ENCODE data around the gene CELSR1.

Gene CELSR1

DNA sequence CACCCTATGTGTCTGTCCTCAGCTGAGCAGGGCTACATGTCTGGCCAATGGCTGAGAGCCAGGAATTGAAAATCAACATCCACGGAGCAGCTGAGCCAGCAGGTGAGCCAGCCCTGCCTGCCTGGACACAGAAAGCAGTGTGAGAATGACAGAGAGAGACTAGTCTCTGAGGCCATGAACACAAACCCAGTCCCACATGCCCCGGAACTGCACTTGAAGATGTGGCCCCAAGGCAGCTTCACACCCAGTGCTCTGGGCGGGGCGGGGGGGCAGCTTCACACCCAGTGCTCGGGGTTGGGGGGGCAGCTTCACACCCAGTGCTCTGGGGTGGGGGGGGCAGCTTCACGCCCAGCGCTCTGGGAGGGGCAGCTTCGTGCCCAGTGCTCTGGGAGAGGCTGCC is 164.3 kb downstream of the CELSR1 start:
- Histone ChIP-seq H3K36me3 (no peaks in the 10 kb centered on the region), H3K27me3 (no peaks in the 10 kb centered on the region), H3K9me3 (no peaks in the 10 kb centered on the region), H3K4me3 (ENCODE audit: low read depth, low read length) (no peak overlapping the region), H3K4me1 (no peaks in the 10 kb centered on the region)
- DNase-seq, result no peak
- TF ChIP-seq, protein P1, sequence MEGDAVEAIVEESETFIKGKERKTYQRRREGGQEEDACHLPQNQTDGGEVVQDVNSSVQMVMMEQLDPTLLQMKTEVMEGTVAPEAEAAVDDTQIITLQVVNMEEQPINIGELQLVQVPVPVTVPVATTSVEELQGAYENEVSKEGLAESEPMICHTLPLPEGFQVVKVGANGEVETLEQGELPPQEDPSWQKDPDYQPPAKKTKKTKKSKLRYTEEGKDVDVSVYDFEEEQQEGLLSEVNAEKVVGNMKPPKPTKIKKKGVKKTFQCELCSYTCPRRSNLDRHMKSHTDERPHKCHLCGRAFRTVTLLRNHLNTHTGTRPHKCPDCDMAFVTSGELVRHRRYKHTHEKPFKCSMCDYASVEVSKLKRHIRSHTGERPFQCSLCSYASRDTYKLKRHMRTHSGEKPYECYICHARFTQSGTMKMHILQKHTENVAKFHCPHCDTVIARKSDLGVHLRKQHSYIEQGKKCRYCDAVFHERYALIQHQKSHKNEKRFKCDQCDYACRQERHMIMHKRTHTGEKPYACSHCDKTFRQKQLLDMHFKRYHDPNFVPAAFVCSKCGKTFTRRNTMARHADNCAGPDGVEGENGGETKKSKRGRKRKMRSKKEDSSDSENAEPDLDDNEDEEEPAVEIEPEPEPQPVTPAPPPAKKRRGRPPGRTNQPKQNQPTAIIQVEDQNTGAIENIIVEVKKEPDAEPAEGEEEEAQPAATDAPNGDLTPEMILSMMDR (IDR thresholded peaks at IDR 0.05; ENCODE audit: low read depth, low read length), result no peak

DNA sequence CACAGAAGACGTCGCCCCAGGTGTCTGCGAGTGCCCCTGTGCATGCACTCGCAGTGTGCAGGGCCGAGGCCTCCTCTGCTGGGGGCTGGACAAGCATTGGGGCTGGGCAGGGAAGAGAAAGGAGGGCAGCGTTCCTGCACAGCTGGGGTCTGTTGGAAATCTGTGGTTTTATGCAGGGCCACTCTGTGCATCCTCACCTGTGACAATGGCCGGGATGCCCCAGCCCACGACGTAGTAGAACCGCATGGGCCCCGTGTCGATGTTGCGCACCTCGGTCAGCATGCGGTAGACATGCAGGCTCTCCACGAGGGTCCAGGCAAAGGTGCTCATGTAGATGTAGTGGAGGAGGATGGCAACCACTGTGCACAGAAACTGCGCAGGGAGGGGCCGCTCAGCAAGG is 164.7 kb downstream of the CELSR1 start:
- Histone ChIP-seq H3K4me3 (ENCODE audit: low read depth, low read length) (no peak overlapping the region), H3K36me3 (no peaks in the 10 kb centered on the region), H3K27me3 (no peaks in the 10 kb centered on the region), H3K4me1 (no peaks in the 10 kb centered on the region), H3K9me3 (no peaks in the 10 kb centered on the region)
- TF ChIP-seq, protein P1 (IDR thresholded peaks at IDR 0.05; ENCODE audit: low read depth, low read length), result no peak
- DNase-seq, result no peak

DNA sequence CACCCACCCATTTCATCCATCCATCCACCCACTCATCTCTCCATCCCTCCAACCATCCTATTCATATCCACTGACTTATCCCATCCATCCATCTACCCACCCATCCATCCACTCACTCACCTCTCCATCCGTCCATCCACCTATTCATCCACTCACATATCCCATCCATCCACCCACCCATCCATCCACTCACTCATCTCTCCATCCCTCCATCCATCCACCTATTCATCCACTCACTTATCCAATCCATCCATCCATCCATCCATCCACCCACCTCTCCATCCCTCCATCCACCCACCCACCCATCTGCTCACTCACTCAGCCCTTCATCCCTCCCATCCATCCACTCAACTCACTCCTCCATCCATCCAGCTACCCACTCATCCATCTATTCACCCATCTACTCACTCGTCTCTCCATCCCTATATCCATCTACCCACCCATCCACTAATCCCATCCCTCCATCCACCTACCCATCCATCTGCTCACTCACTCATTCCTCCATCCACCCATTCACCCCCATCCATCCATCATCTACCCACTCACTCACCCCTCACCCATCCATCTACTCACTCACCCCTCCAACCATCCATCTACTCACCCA is 165.7 kb downstream of the CELSR1 start:
- DNase-seq, result no peak
- Histone ChIP-seq H3K4me3 (ENCODE audit: low read depth, low read length) (no peak overlapping the region), H3K36me3 (no peaks in the 10 kb centered on the region), H3K9me3 (no peaks in the 10 kb centered on the region), H3K27me3 (no peaks in the 10 kb centered on the region), H3K4me1 (no peaks in the 10 kb centered on the region)
- TF ChIP-seq, protein P1 (IDR thresholded peaks at IDR 0.05; ENCODE audit: low read depth, low read length), result no peak

DNA sequence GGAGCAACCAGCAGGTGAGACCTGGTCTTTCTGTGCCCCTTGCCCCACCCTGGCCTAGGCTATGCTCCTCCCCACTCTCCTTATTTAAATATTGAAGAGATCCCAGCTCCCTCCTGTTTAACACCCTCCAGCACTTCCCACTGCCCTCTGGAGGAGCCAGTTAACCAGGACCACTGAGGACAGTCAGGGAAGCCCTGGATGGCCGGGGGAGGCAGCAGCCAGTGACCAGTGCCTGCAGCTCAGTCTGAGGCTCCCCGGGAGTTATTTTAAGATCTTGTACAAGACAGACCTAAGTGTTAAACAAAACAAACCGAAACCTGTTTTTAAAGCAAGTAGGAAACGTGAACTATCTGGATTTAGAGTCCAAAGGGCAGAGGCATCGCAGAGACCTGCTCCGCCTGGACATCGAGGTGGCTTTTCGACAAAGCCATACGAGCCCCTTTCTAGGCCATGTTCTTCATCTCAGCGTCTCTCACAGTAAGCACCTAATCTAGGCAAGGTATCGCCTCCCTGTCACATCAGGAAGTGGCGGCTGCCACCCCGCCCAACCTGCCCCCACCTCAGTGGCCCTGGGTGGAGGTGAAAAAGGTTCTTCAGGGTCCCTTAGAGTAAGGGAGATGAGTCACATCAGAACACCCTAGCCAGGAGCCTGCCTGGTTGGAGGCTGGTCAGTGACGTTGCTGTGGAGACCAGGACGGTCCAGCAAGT is 166.7 kb downstream of the CELSR1 start:
- no peak for DNase-seq
- H3K27me3 ChIP-seq, result no peaks in the 10 kb centered on the region
- H3K4me3 ChIP-seq (ENCODE audit: low read depth, low read length), result no peak overlapping the region
- H3K9me3 ChIP-seq, result no peaks in the 10 kb centered on the region
- H3K4me1 ChIP-seq, result no peaks in the 10 kb centered on the region
- H3K36me3 ChIP-seq, result no peaks in the 10 kb centered on the region
- TF ChIP-seq, protein P1 (IDR thresholded peaks at IDR 0.05; ENCODE audit: low read depth, low read length), result no peak

DNA sequence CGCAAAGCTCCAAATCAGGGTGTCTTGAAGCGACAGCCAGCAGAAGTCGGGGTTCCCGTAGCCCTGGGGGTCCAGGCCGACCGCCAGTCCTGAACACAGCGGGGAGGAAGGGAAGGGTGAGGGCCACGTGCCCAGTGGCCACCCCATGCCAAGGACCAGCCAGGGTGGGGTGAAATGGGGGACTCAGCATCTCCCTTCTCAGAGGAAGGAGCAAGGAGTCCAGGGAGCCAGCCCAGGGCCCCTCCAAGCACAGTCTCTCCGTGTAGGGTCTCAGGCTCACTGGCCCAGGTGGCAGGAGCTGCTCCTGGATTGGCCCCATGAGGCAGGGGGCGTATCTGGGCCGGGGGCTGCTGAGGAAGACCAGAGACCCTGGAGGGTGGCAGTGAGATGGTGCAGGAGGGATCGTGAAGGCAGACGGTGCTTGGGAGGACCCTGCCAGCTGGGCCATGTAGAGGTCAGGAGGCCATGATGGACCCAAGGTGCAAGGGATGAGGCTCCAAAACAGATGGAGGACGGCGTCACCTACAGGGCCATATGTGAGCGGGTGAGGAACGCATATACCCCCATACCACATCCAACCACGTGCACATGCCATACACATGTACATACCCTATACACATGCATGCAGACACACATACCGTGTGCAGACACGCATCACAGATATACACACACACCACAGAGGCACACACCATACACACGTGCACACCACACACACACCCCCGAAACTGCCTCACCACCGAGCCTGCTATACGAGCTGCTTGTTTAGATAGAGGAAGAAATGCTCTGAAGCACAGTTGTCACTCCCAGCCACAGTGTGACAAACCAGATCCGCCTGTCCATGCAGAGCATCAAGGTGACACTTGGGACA is 167.5 kb downstream of the CELSR1 start:
- Histone ChIP-seq H3K4me1 (peaks cover 2% of the 10 kb centered on the region; the same call in 1 of the 2 replicates), H3K27me3 (no peaks in the 10 kb centered on the region), H3K4me3 (ENCODE audit: low read depth, low read length) (no peak overlapping the region), H3K9me3 (no peaks in the 10 kb centered on the region), H3K36me3 (no peaks in the 10 kb centered on the region)
- DNase-seq, result no peak
- TF ChIP-seq, protein P1 (IDR thresholded peaks at IDR 0.05; ENCODE audit: low read depth, low read length), result no peak
